Activated CD4-positive, alpha-beta memory T cell treated with anti-CD3 and anti-CD28 coated beads for 36 hours (primary cell): ENCODE measurements around the gene FUT1. TPM values are rescaled to one million over a fixed set of nuclear protein-coding genes. Genes with fewer than 3 reads are reported as not detected.

Source experiments
- CTCF ChIA-PET: fragments of 350-600 bp; sonication (Branson Sonifier 250); formaldehyde crosslinking; loops from one replicate; lab custom pipeline; 2021; ENCODE audit warnings: antibody characterized with exemption, inconsistent platforms; lab: Charles Lee
- POLR2A ChIA-PET: fragments of 350-600 bp; sonication (Branson Sonifier 250); formaldehyde crosslinking; loops from one replicate; lab custom pipeline; 2021; ENCODE audit warnings: antibody characterized with exemption; lab: Charles Lee
- DNase-seq: peaks from one replicate; pipeline ENCODE4 v3.0.0-alpha.2; 2020
- H3K27ac Mint-ChIP-seq: one replicate; pipeline ENCODE4 v1.8.0; 2021; ENCODE audit warnings: mixed read lengths
- H3K27me3 Mint-ChIP-seq: one replicate; pipeline ENCODE4 v1.8.0; 2021; ENCODE audit warnings: mixed read lengths
- H3K36me3 Mint-ChIP-seq: one replicate; pipeline ENCODE4 v1.8.0; 2021; ENCODE audit warnings: mixed read lengths
- H3K4me1 Mint-ChIP-seq: one replicate; pipeline ENCODE4 v1.8.0; 2021; ENCODE audit warnings: low read depth, mixed read lengths
- H3K4me3 Mint-ChIP-seq: one replicate; pipeline ENCODE4 v1.8.0; 2021; ENCODE audit warnings: mild to moderate bottlenecking, mixed read lengths
- H3K9me3 Mint-ChIP-seq: one replicate; pipeline ENCODE4 v1.8.0; 2021; ENCODE audit warnings: mixed read lengths
- intact Hi-C: fragments of 100-400 bp; cut with micrococcal nuclease; formaldehyde crosslinking; loops from one replicate; pipeline ENCODE4 v1.15.1; 2023
- total RNA-seq, 2 experiments: library from RNA; stranded (reverse); gene quantifications; one replicate each; pipeline ENCODE4 v1.2.3, GENCODE V29; 2021

FUT1 gene
- total RNA-seq, 2 experiments from 2014 or later, result 0.36 to 0.40 TPM

- ChIA-PET POLR2A (interaction anchor here (0.6 kb wide), 1 partner anchor 32 kb away, joined by 4 read pairs; no protein-coding TSS in a partner anchor), CTCF (interaction anchor here (3.4 kb wide), 1 partner anchor 12 kb away, joined by 23 read pairs; no protein-coding TSS in a partner anchor)
- Mint-ChIP-seq H3K9me3 (no peaks in the 10 kb centered on the region), H3K36me3 (no peaks in the 10 kb centered on the region), H3K4me1 (peaks cover 13% of the 10 kb centered on the region), H3K27me3 (peaks cover 7% of the 10 kb centered on the region), H3K4me3 (no peak overlapping the region), H3K27ac (no peak overlapping the region)
- intact Hi-C loops, result loop anchor here (5.0 kb wide), 1 partner anchor 90 kb away; the partner anchor contains the start of gene CA11
- no peak for DNase-seq
These were observed 15.0 kb downstream of the FUT1 start for GRCh38 chr19:48737360-48737998.

DNA sequence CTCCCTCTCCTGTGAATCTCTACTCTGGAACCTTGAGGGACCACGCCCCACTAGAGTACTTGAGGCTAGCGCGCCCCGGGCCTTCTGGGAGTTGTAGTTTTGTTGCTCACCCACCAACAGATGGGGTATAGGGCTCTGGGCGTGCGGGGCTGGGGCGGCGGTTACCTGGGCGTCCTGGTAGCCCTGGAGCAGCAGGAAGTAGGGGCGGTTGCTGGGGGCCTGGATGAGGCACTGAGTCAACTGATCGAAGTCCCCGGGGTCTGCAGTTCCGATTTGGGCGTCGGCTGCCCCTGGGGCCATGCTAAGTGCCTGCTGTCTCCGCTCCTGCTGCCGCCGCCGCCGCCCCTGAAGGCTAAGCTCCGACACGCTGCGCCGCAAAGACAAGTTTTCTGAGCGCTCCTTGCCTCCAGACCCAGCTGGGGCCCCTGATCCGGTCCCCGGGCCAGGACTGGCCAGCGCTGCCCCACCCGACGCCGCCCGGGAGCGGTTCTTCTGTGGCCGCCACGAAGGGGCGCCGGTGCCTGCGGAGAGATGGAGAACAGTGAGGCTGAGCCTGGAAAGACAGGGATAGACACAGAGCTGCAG is 17.3 kb downstream of the FUT1 start:
- Mint-ChIP-seq H3K9me3 (no peaks in the 10 kb centered on the region), H3K27me3 (peaks cover 3% of the 10 kb centered on the region), H3K27ac (no peak overlapping the region), H3K36me3 (no peaks in the 10 kb centered on the region), H3K4me1 (peaks cover 6% of the 10 kb centered on the region), H3K4me3 (no peak overlapping the region)
- POLR2A ChIA-PET, result no interaction called here
- intact Hi-C loops, result loop anchor here (5.0 kb wide), 1 partner anchor 88 kb away; the partner anchor contains the start of gene CA11
- no peak for DNase-seq
- CTCF ChIA-PET, result no interaction called here

- intact Hi-C loops, result loop anchor here (5.0 kb wide), 1 partner anchor 87 kb away; the partner anchor contains the start of gene CA11
- Mint-ChIP-seq H3K27ac (no peak overlapping the region), H3K4me3 (no peak overlapping the region), H3K9me3 (no peaks in the 10 kb centered on the region), H3K4me1 (peaks cover 3% of the 10 kb centered on the region), H3K36me3 (no peaks in the 10 kb centered on the region), H3K27me3 (no peaks in the 10 kb centered on the region)
- CTCF ChIA-PET, result interaction anchor here (0.6 to 1.9 kb wide), 2 partner anchors 59 to 91 kb away, joined by 3 to 4 read pairs; no protein-coding TSS in a partner anchor
- POLR2A ChIA-PET, result interaction anchor here (0.6 kb wide), 1 partner anchor 10 kb away, joined by 3 read pairs; no protein-coding TSS in a partner anchor
- DNase-seq, result no peak
These were observed 17.8 kb downstream of the FUT1 start for GRCh38 chr19:48734625-48735024.

- no peaks in the 10 kb centered on the region for H3K27me3 Mint-ChIP-seq
These were observed 21.0 kb downstream of the FUT1 start for GRCh38 chr19:48731452-48731851.

DNA sequence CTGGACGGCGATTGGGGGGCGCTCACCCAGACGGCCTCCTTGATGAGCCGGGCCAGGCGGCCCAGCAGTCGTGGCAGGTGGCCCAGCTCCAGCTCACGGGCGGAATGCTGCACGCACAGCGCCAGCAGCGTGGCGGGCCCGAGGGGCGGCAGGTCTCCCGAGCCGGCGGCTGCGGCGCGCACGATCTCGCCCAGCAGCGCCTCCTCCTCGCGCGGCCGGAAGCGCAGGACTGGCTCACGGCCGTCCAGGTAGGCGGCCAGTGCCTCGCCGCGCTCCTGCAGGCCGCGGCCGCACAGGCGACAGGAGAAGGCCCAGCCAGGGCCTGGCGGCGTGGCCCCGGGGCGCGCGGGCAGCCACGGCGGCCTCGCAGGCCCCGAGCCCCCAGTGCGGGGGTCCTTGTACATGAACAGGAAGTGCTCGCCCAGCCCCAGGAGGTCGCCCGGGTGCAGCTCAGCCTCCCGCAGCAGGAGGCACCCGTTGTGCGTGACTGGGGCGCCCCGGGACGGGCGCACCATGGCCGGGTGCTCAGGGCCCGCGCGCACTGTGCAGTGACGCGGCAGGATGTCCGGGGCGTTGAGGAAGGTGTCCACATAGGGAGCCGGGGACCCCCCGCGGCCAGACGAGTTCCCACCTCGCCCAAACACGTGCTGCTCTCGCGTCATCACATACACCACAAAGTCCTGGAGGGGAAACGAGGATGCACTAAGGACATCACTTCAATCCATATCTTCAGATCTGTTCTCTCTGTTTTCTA is 23.4 kb downstream of the FUT1 start:
- Mint-ChIP-seq H3K36me3 (peaks cover 14% of the 10 kb centered on the region), H3K4me1 (peaks cover 17% of the 10 kb centered on the region), H3K27me3 (no peaks in the 10 kb centered on the region), H3K4me3 (no peak overlapping the region), H3K9me3 (peaks cover 11% of the 10 kb centered on the region), H3K27ac (no peak overlapping the region)
- CTCF ChIA-PET, result no interaction called here
- no peak for DNase-seq
- POLR2A ChIA-PET, result no interaction called here
- intact Hi-C loops, result no loop called here

More at GRCh38 chr19:48731452-48731851, 21.0 kb downstream of the FUT1 start:
- Mint-ChIP-seq H3K9me3 (peaks cover 3% of the 10 kb centered on the region), H3K4me3 (no peak overlapping the region), H3K4me1 (peaks cover 3% of the 10 kb centered on the region), H3K36me3 (peaks cover 3% of the 10 kb centered on the region), H3K27ac (no peak overlapping the region)
- CTCF ChIA-PET, result no interaction called here
- intact Hi-C loops, result no loop called here
- POLR2A ChIA-PET, result no interaction called here
- DNase-seq, result no peak

DNA sequence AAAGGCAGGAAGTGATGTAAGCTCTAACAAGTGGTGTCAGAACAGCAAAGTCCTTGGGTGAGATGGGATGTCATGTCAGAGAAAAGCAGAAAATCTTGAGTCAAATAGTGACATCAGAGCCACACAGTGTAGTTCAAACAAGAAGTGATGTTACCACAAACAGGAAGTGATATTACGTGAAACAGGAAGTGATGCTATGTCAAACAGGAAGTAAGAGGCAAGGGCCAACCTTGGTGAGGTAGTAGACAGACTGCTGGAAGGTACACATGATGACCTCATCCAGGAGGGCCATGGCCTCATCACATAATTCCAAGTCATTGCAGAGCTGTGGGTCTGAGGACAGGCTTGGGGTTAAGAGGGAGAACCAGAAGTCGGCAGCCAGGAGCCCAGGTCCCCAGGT is 25.9 kb downstream of the FUT1 start:
- DNase-seq, result peak; percentile 34
- POLR2A ChIA-PET, result interaction anchor here (0.8 kb wide), 1 partner anchor 18 kb away, joined by 3 read pairs; no protein-coding TSS in a partner anchor

GRCh38 chr19:48724796-48725753 is 27.4 kb downstream of the FUT1 start:
- ChIA-PET CTCF (interaction anchor here (1.2 to 4.0 kb wide), 6 partner anchors 11 to 111 kb away, joined by 3 to 23 read pairs (median 4); partner anchors contain the start of genes CA11, HSD17B14 and RASIP1), POLR2A (interaction anchor here (0.5 to 1.1 kb wide), 4 partner anchors 9 to 134 kb away, joined by 3 to 5 read pairs (median 3); no protein-coding TSS in a partner anchor)
- intact Hi-C loops, result loop anchor here (1.0 kb wide), 1 partner anchor 11 kb away; no protein-coding TSS in a partner anchor
- H3K27ac Mint-ChIP-seq, result peak overlapping the region; percentile 85
- no peak for DNase-seq
- H3K9me3 Mint-ChIP-seq, result peaks cover 11% of the 10 kb centered on the region
- H3K27me3 Mint-ChIP-seq, result no peaks in the 10 kb centered on the region
- peak overlapping the region; percentile 7 for H3K4me3 Mint-ChIP-seq
- peaks cover 17% of the 10 kb centered on the region for H3K4me1 Mint-ChIP-seq
- peaks cover 14% of the 10 kb centered on the region for H3K36me3 Mint-ChIP-seq

More for the DNA sequence above, 25.9 kb downstream of the FUT1 start:
- peaks cover 17% of the 10 kb centered on the region for H3K4me1 Mint-ChIP-seq
- peak overlapping the region; percentile 78 for H3K27ac Mint-ChIP-seq
- intact Hi-C loops, result no loop called here
- no peaks in the 10 kb centered on the region for H3K27me3 Mint-ChIP-seq
- peaks cover 14% of the 10 kb centered on the region for H3K36me3 Mint-ChIP-seq
- peak overlapping the region; percentile 13 for H3K4me3 Mint-ChIP-seq
- peaks cover 11% of the 10 kb centered on the region for H3K9me3 Mint-ChIP-seq
- CTCF ChIA-PET, result interaction anchor here (4.0 kb wide), 1 partner anchor 12 kb away, joined by 23 read pairs; the partner anchor contains the start of gene RASIP1

DNA sequence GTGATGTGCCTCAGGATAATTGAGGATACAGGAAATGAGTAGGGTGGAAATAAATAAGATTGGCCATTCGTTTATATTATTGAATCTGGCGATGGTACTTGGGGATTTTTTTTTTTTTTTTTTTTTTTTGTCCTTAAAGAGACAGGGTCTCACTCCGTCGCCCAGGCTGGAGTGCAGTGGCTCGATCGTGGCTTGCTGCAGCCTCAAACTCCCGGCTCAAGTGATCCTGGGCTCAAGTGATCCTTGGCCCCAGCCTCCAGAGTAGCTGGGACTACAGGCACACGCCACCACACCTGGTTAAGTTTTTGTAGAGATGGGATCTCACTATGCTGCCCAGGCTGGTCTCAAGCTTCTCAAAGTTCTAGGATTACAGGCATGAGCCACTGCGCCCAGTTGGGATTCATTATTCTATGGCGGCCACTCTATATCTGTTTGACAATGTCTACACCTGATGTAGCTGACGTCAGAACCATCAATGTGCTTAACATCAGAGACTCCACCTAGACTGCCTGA is 30.2 kb downstream of the FUT1 start:
- Mint-ChIP-seq H3K4me3 (no peak overlapping the region), H3K27ac (peak overlapping the region; percentile 5), H3K36me3 (peaks cover 14% of the 10 kb centered on the region), H3K4me1 (peaks cover 17% of the 10 kb centered on the region), H3K27me3 (no peaks in the 10 kb centered on the region), H3K9me3 (peaks cover 11% of the 10 kb centered on the region)
- CTCF ChIA-PET, result no interaction called here
- intact Hi-C loops, result no loop called here
- no peak for DNase-seq
- POLR2A ChIA-PET, result no interaction called here

DNA sequence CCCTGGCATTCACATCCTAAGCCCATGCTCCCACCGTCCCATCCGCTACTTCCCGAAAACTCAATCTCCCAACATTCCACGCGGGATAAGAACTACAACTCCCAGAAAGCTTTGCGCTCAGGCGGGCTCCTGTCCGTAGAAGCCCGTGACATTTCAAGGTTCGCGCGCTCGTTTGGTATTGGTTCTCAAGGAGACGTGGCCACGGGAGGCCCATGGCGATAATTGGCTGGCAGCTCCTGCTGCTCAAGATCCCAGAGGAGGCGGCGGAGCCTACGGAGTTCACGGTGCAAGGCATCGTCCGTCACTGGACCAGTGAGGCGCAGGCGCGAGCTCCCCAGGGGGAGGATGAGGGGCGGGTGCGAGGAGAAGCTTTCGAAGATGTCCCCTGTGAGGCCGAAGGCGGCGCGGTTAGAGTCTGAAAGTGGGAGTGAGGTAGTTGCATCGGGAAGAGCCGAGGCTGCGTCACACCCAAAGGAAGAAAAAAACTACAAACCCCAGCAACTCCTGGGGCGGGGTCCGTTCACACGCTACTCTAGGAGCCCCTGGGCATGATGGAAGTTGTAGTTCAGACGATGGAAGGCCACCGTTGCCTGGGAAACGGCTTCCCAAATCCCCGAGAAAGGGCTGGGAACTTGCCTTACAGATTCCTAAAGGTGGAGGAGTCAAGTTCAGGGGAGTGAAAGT is 31.7 kb downstream of the FUT1 start:
- H3K4me1 Mint-ChIP-seq, result peaks cover 10% of the 10 kb centered on the region
- H3K36me3 Mint-ChIP-seq, result peaks cover 7% of the 10 kb centered on the region
- intact Hi-C loops, result loop anchor here (2.0 kb wide), 1 partner anchor 18 kb away; no protein-coding TSS in a partner anchor
- H3K27ac Mint-ChIP-seq, result peak overlapping the region; percentile 97
- peak overlapping the region; percentile 89 for H3K4me3 Mint-ChIP-seq
- CTCF ChIA-PET, result interaction anchor here (1.0 to 1.2 kb wide), 5 partner anchors 18 to 273 kb away, joined by 3 to 6 read pairs (median 4); partner anchors contain the start of genes CA11, GYS1 and RUVBL2
- DNase-seq, result peak; percentile 97
- peaks cover 6% of the 10 kb centered on the region for H3K9me3 Mint-ChIP-seq
- POLR2A ChIA-PET, result interaction anchor here (0.9 to 1.0 kb wide), 2 partner anchors 12 to 75 kb away, joined by 3 to 5 read pairs; no protein-coding TSS in a partner anchor
- H3K27me3 Mint-ChIP-seq, result no peaks in the 10 kb centered on the region

- Mint-ChIP-seq H3K4me3 (peak overlapping the region; percentile 89), H3K4me1 (peaks cover 6% of the 10 kb centered on the region), H3K27ac (peak overlapping the region; percentile 97), H3K36me3 (peaks cover 4% of the 10 kb centered on the region), H3K9me3 (peaks cover 3% of the 10 kb centered on the region), H3K27me3 (no peaks in the 10 kb centered on the region)
- ChIA-PET CTCF (interaction anchor here (1.1 to 1.2 kb wide), 4 partner anchors 19 to 122 kb away, joined by 3 to 6 read pairs (median 4); partner anchors contain the start of gene CA11), POLR2A (interaction anchor here (0.9 to 1.0 kb wide), 2 partner anchors 12 to 75 kb away, joined by 3 to 5 read pairs; no protein-coding TSS in a partner anchor)
- DNase-seq, result no peak
- intact Hi-C loops, result loop anchor here (2.0 kb wide), 1 partner anchor 19 kb away; no protein-coding TSS in a partner anchor
These were observed 32.2 kb downstream of the FUT1 start for GRCh38 chr19:48720251-48720612.
